ENCODE data around the gene RRAD. TPM values are rescaled to one million over a fixed set of nuclear protein-coding genes. Genes with fewer than 3 reads are reported as not detected.
"Not testable (repeated sequence)": the region's sequence is repeated elsewhere in the genome, so short reads cannot be mapped to it uniquely, and the experiment has no call there.

The RRAD gene
- polyA plus RNA-seq (ENCODE audit: insufficient read length), result 4.9 TPM

GRCh38 chr16:66925322-66925840 lies at the start of gene RRAD:
RRAD (minus strand) TSS chr16:66925535; CDS start chr16:66925179, 356 bp downstream.
- DNase-seq (ENCODE audit: low read depth), result no peak

GRCh38 chr16:66974932-66975246 lies 49.6 kb upstream of the RRAD start:
- DNase-seq (ENCODE audit: low read depth), result not testable (repeated sequence)

GRCh38 chr16:66974156-66974931 lies 49.0 kb upstream of the RRAD start:
- not testable (repeated sequence) for DNase-seq (ENCODE audit: low read depth)

GRCh38 chr16:66973716-66974115 lies 48.4 kb upstream of the RRAD start:
- DNase-seq (ENCODE audit: low read depth), result no peak

- DNase-seq (ENCODE audit: low read depth), result no peak
These were observed 47.6 kb upstream of the RRAD start for GRCh38 chr16:66972983-66973382.

- DNase-seq (ENCODE audit: low read depth), result no peak
These were observed 45.7 kb upstream of the RRAD start for GRCh38 chr16:66970775-66971720.

GRCh38 chr16:66968847-66969246 lies 43.5 kb upstream of the RRAD start:
- no peak for DNase-seq (ENCODE audit: low read depth)

- no peak for DNase-seq (ENCODE audit: low read depth)
These were observed 38.7 kb upstream of the RRAD start for GRCh38 chr16:66964049-66964448.

GRCh38 chr16:66961914-66962313 lies 36.6 kb upstream of the RRAD start:
- DNase-seq (ENCODE audit: low read depth), result no peak

- DNase-seq (ENCODE audit: low read depth), result no peak
These were observed 35.9 kb upstream of the RRAD start, which contains the start of gene CES3 for GRCh38 chr16:66961065-66961744. CES3 (plus strand) TSS chr16:66961266; CDS start chr16:66961308, 42 bp downstream.

GRCh38 chr16:66960270-66960669 lies 34.9 kb upstream of the RRAD start:
- DNase-seq (ENCODE audit: low read depth), result no peak

- DNase-seq (ENCODE audit: low read depth), result no peak
These were observed 34.4 kb upstream of the RRAD start for GRCh38 chr16:66959704-66960161.

- no peak for DNase-seq (ENCODE audit: low read depth)
These were observed 33.7 kb upstream of the RRAD start for GRCh38 chr16:66958857-66959703.

- DNase-seq (ENCODE audit: low read depth), result not testable (repeated sequence)
These were observed 30.8 kb upstream of the RRAD start for GRCh38 chr16:66956154-66956457.

- not testable (repeated sequence) for DNase-seq (ENCODE audit: low read depth)
These were observed 30.2 kb upstream of the RRAD start for GRCh38 chr16:66955363-66956153.

GRCh38 chr16:66954097-66954659 lies 28.8 kb upstream of the RRAD start:
- peak; percentile 50 for DNase-seq (ENCODE audit: low read depth)

- no peak for DNase-seq (ENCODE audit: low read depth)
These were observed 28.2 kb upstream of the RRAD start for GRCh38 chr16:66953462-66954096.

GRCh38 chr16:66952430-66953110 lies 27.2 kb upstream of the RRAD start:
- no peak for DNase-seq (ENCODE audit: low read depth)

Data from forelimb muscle (tissue), 1 donor.